GM19397 (cell line): ENCODE measurements around the gene RSPRY1.
"Not testable (repeated sequence)": the region's sequence is repeated elsewhere in the genome, so short reads cannot be mapped to it uniquely, and the experiment has no call there.

Source experiments
- ATAC-seq: cut with Tn5 transposase; IDR thresholded peaks from one replicate; pipeline ENCODE4 v1.9.1; 2021; ENCODE audit warnings: mild to moderate bottlenecking, moderate library complexity; ENCODE audit not compliant: unreplicated experiment

RSPRY1 gene

GRCh38 chr16:57268804-57269800 is 83.0 kb downstream of the RSPRY1 start:
- ATAC-seq: no peak

- no peak for ATAC-seq
Measured at GRCh38 chr16:57270221-57271062, 84.3 kb downstream of the RSPRY1 start.

DNA sequence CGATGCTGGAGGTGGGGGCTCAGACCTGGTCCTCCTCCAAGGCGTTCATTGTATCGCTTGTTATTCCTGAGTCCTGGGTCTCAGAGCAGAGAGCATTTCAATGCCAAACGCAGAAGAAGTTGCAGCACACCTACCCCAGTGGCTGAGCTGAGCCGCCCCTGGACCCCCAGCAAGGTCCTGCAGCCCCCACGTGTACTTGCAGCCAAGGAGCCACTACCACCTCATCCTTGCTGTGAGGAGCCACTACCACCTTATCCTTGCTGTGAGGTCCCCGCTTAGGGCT is 84.9 kb downstream of the RSPRY1 start:
- ATAC-seq: no peak

DNA sequence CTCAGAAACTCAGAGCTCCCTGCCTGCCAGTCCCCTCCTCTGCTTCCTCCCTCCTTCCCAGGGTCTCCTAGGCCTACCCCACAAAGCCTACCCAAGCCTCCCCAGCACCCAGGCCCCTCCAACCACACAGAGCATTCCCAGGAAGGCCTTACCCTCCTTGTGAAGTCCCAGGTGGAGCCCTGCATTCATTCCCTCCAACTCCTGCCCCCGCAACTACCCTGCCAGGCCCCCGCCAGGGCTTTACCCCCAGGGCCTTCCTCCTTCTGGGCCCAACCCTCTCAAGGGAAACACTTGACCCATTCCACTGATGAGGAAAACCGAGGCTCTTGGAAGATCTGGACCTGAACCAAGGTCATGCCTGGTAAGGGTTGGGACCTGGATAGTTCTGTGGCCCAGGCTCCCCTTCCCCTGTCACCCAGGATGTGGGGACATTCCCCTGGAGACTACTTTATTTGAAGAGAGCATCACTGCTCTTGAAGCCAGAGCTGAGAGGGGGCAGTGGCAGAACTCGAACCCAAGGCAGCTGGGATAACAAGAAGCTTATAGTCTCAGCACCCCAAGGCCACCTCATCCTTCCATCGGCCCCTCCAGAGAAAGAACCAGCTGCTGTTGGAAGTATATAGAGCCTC is 85.9 kb downstream of the RSPRY1 start:
- ATAC-seq: no peak

- no peak for ATAC-seq
Measured at GRCh38 chr16:57273359-57273758, 87.2 kb downstream of the RSPRY1 start.

GRCh38 chr16:57273826-57274225 is 87.7 kb downstream of the RSPRY1 start:
- no peak for ATAC-seq

- ATAC-seq: not testable (repeated sequence)
Measured at GRCh38 chr16:57275946-57276345, 89.8 kb downstream of the RSPRY1 start.

DNA sequence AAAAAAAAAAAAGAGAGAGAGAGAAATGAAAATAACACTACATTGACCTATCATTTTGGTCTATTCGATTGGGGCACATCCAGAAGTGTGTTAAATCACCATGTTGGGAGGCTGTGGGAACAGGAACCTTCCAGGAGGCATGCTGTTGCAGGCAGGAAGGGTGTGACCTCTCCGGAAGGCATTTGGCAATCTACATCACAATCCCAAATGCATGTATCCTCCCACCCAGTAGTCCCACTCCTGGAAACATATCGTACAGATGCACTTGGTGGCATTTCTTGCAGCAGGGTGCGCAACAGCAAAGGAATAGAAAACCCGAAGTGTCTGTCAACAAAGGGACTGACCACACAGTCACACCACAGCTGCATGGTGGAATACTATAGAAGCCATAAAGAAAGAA is 90.5 kb downstream of the RSPRY1 start:
- ATAC-seq: no peak

GRCh38 chr16:57277586-57277985 is 91.5 kb downstream of the RSPRY1 start:
- no peak for ATAC-seq

- no peak for ATAC-seq
Measured at GRCh38 chr16:57278494-57278893, 92.4 kb downstream of the RSPRY1 start.

- no peak for ATAC-seq
Measured at GRCh38 chr16:57279780-57280638, 93.9 kb downstream of the RSPRY1 start.

DNA sequence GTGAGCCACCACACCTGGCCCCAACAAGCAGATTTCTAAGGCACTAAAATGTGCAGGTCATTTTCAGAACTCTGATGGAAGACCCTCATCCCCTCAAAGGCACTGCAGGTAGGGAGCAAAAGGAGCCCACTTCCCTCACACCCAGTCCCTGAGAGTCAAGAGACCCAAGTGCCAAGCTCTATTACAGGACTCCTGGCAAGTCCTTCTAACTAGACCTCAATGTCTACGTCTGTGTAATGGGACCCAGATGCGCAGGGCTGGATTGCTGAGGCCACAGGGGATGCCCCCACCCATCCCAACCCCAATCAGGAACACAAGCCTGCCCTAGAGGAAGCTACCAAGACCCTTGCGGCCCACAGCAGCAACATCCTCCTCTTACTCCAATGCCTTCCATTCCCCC is 95.7 kb downstream of the RSPRY1 start:
- ATAC-seq: no peak

DNA sequence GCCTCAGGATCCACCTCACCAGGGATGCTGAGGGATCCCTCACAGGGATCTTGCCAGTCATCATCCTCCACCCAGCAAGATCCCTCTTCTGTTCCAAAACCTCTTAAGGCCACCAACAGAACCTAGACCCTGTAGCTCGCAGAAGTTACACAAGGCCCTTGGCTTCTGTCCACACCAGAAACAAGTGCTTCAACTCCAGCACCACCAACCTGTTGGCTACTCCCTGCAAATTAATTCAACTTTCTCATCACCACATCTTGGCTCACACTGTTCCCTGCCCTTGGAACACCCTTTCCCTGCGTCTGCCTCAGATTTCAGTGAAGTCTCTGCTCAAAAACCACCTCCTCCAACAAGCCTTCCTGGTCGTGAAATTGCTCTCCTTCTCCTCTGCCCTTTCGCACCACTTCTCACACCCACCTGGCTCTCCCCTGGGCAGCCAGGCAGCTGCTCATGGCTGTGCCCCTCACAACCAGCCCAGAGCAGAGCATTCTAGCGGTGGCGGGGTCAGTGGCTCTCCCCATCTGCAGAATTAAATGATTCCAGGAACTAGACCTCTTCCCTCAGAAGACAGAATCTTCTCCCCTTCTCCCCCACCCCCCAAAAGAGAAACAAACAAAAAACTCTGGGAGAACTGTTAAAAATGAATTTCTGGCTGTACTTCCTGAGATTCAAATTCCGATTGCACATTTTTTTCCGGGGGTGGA is 96.5 kb downstream of the RSPRY1 start:
- no peak for ATAC-seq

DNA sequence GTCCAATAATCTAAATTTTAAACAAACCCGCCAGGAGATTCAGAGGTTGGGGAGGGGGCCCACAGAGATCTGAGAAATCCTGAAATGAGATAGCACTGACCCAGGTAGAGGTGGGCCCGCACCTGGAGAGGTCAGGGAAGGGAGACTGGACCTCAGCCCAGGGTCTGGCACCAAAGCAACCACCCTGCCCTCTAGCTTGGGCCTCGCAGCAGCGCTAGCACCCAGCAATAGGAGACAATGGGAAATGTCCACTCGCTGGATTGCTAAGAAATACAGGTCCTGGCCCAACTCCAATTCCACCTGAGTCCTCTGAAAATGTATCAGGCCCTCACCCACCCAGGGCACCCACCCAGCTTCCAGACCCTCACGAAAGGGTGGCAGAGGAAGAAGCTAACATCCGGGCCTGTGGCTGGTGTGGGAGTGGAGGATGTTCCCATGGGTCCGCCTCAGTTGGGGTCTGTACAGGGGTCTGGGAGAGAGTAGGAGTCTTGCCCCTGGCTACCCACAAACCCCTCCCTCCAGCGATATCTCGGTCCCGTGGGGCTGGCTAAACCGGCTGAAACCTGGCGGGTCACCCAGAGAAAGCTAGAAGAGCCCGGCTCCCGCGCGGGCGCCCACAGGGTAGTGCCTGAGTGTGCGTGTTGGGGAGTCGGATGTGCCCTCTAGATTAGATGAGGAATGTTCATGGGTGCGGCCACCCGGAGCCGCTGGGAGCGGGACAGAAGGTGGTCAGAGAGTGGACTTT is 97.3 kb downstream of the RSPRY1 start:
- ATAC-seq: no peak

GRCh38 chr16:57283959-57284208 is 97.8 kb downstream of the RSPRY1 start:
- ATAC-seq: no peak

GRCh38 chr16:57284209-57284951 is 98.3 kb downstream of the RSPRY1 start, which contains the start of gene PLLP:
Gene PLLP (minus strand): TSS chr16:57284672. CDS start chr16:57284540, 132 bp downstream.
- no peak for ATAC-seq

GRCh38 chr16:57284952-57285363 is 98.8 kb downstream of the RSPRY1 start:
- no peak for ATAC-seq

DNA sequence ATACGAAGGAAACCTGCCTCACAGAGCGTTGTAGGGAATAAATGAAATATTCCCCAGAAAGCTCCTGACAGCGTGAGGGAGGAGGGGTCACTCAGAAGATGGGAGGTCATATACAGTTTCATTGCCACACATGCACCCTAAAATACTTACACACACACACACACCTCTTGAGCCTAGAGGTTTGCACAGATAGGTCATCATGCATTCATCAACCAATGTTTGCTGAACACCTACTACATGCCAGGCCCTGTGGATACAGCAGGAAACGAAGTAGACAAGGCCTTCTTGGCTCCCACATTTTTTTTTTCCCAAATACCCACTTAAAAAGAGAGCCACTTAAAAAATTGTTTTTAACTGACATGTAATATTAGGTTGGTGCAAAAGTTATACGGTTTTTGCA is 99.2 kb downstream of the RSPRY1 start:
- no peak for ATAC-seq
